HG03135 (cell line): ENCODE data around the gene SPIRE1.
"Not testable (repeated sequence)": the region's sequence is repeated elsewhere in the genome, so short reads cannot be mapped to it uniquely, and the experiment has no call there.

Experiments
- ATAC-seq: cut with Tn5 transposase; IDR thresholded peaks from one replicate; pipeline ENCODE4 v1.9.1; 2021; ENCODE audit warnings: mild to moderate bottlenecking, moderate library complexity; ENCODE audit not compliant: unreplicated experiment

SPIRE1 gene

GRCh38 chr18:12497296-12497695 is 160.6 kb downstream of the SPIRE1 start:
- ATAC-seq, result no peak

GRCh38 chr18:12492907-12493306 is 165.0 kb downstream of the SPIRE1 start:
- no peak for ATAC-seq

- ATAC-seq, result no peak
Observed at GRCh38 chr18:12491611-12492435, 166.1 kb downstream of the SPIRE1 start.

- ATAC-seq, result no peak
Observed at GRCh38 chr18:12485479-12486105, 172.3 kb downstream of the SPIRE1 start.

GRCh38 chr18:12481915-12482314 is 176.0 kb downstream of the SPIRE1 start:
- ATAC-seq, result not testable (repeated sequence)

GRCh38 chr18:12479982-12480381 is 177.9 kb downstream of the SPIRE1 start:
- no peak for ATAC-seq

GRCh38 chr18:12479536-12479935 is 178.4 kb downstream of the SPIRE1 start:
- no peak for ATAC-seq

GRCh38 chr18:12478269-12479047 is 179.4 kb downstream of the SPIRE1 start:
- no peak for ATAC-seq

GRCh38 chr18:12477606-12478005 is 180.3 kb downstream of the SPIRE1 start:
- ATAC-seq, result no peak

GRCh38 chr18:12476955-12477354 is 181.0 kb downstream of the SPIRE1 start:
- ATAC-seq, result no peak

GRCh38 chr18:12474876-12475275 is 183.0 kb downstream of the SPIRE1 start:
- no peak for ATAC-seq

GRCh38 chr18:12474146-12474545 is 183.8 kb downstream of the SPIRE1 start:
- no peak for ATAC-seq

- no peak for ATAC-seq
Observed at GRCh38 chr18:12470382-12471075, 187.4 kb downstream of the SPIRE1 start.

GRCh38 chr18:12468445-12468844 is 189.5 kb downstream of the SPIRE1 start:
- no peak for ATAC-seq

- no peak for ATAC-seq
Observed at GRCh38 chr18:12464731-12465130, 193.2 kb downstream of the SPIRE1 start.

- no peak for ATAC-seq
Observed at GRCh38 chr18:12463191-12463590, 194.7 kb downstream of the SPIRE1 start.

GRCh38 chr18:12462242-12462641 is 195.7 kb downstream of the SPIRE1 start:
- ATAC-seq, result no peak

GRCh38 chr18:12461326-12461725 is 196.6 kb downstream of the SPIRE1 start:
- ATAC-seq, result no peak

- no peak for ATAC-seq
Observed at GRCh38 chr18:12460874-12461273, 197.0 kb downstream of the SPIRE1 start.

GRCh38 chr18:12458771-12459170 is 199.1 kb downstream of the SPIRE1 start:
- no peak for ATAC-seq

- no peak for ATAC-seq
Observed at GRCh38 chr18:12456441-12456840, 201.5 kb downstream of the SPIRE1 start.
